Right forelimb (tissue), 1 donor: ENCODE data around the gene PGPEP1.
"Not testable (repeated sequence)": the region's sequence is repeated elsewhere in the genome, so short reads cannot be mapped to it uniquely, and the experiment has no call there.

Source experiments
- DNase-seq: peaks from one replicate; pipeline ENCODE4 v3.0.0-alpha.2; 2018

Gene PGPEP1

DNA sequence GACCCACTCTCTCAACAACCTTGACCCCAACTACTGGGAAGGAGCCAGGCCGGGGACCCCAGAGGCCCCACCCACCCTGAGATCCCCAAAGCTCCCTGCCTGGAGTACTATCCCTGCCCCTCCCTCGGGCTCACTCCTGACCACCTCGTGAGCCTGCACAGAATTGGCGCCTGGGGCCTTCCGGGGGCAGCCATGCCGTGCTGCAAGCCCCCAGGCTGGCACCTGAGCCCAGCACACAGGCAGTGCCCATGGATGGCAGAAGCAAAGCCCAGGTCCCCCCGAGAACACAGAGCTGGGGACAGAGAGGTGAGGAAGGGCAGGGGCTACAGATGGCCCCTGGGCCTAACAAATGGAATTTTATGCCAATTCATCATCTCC, 31.5 kb upstream of the PGPEP1 start:
- DNase-seq = no peak

DNA sequence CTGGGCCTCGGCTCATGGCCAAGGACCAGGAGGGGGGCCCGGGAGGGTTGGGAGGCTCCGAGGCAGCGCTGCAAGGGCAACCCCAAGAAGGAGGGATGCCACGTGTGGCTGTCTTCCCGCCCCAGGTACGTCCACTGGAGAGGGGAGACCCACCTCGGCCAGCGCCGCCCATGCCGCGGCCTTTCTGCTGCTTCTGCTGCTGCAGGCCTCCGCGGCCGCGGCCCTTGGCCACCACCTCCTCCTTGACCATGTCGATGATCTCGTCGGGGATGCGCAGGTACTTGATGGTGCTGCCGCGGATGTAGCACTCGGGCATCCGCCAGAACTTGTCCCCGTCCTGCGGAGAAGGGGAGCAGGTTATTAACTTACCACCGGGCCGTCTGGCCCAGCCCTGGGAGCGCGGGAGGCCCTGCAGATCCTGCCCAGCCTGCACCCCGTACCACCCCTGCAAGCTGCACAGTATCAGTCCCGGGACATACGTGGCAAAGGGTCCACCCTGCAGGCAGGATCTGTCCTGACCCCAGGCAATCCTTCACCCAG, 30.8 kb upstream of the PGPEP1 start:
- DNase-seq = no peak

DNA sequence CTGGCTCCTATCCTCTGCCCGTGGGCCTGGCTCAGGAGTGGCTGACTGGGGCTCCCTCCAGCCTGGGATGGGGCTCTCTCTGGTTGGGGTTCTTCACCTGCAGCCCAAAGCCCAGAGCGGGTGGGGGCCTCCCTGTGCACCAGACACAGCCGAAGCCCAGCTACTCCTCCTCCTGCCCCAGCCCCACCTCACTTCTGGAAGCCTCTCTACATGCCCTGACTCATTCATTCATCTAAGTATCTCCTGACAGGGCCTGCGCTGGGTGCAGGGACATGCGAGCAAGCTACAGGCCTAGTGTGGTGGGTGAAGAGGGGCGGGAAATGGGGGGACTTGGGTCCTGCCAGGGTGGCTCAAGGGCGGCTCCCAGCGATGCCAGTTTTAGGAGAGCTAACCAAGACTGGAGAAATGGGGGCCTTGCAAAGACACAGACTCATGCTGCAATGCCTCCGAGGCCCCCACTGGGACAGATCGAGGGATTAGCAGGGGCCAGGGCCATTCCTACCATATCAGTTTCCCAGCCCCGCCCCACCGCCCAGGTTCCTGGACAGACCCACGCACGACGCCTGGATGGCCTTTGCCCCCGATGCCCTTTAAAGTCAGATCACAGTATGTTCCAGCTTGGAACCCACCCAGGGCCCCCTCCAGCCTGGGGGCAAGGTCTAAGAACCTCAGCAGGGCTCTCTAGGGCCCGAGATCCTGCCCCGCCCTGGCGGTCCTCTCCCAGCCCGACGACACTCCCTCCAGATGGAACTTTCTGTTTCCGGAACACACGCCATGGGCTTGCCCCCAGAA, 30.1 kb upstream of the PGPEP1 start:
- no peak for DNase-seq

DNA sequence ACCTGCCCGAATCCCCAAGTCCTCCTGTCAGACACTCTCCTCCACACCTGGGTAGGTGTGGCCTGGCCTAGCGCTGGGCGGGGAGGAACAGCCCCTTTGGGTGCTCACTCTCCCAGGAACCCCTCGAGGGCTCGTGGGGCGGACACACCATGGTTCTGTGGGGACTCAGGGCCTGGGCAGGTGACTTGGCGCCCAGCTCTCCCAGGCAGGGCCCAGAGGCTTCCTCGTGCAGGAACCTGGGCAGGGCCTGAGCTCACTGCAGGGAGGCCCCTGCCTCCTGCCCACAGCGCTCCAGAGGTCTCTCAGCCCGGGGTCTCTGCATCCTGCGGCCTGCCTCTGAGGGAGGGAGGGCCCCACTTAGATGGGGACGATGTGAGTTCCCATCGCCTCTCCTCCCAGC, 29.4 kb upstream of the PGPEP1 start:
- no peak for DNase-seq

DNA sequence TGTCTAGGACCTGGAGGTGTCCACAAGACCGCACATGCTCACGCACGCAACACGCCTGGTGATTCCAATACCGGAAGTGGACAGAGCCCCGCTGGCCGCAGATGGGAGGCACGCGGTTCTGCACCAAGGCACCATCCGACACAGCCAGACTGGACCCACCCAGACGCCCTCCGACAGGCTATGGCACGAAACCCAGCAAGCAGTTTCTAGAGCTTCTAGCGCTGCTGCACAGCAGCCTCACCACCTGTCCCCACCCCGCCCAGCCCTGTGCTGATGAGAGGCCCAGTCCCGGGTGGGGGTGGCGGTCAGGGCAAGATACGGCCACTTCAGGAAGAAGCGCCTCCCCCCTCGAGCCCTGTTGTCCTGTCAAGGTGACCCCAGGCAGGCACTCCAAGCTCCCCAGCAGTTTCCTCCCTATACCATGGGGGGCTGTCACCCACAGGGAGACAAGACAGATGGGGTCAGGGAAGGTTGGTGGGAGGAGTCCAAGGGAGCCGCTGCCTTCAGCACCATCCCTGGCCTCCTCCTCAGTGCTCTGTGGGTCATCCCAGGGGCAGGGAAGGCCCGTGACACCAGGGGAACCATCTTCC, 28.8 kb upstream of the PGPEP1 start:
- DNase-seq = no peak

DNA sequence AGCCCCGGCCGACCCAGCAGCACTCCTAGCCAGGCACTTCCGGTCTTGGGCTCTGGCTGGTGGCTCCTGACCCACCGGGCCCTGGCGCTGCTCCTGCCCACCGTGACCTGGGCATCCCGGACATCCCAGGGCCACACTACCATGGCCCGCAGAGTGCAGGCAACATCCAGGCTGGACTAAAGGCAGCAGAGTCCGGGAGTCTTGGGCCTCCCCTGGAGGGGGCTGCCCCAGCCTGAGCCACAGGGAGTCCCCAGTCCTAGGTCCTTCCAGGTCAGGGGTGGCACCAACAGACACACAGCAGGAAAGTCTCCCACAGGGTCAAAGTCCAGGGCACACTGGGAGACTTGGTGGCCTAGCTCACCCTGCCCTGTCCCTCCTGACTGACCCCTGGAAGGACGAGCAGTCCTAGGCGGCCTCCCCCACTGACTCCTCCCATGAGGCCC, 28.3 kb upstream of the PGPEP1 start:
- no peak for DNase-seq

DNA sequence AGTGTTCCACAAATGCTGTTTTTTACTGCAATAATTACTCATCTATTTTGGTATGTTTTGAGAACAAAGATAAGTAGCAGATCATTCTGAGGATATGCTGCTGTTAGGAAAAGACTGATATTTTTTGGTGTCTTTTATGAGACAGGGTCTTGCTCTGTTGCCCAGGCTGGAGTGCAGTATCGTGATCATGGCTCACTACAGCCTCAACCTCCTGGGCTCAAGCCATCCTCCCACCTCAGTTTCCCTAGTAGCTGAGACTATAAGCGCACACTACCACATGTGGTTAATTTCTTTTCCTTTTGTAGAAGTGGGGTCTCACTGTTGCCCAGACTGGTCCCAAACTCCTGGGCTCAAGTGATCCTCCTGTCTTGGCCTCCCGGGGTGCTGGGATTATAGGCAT, 27.0 kb upstream of the PGPEP1 start:
- no peak for DNase-seq

DNA sequence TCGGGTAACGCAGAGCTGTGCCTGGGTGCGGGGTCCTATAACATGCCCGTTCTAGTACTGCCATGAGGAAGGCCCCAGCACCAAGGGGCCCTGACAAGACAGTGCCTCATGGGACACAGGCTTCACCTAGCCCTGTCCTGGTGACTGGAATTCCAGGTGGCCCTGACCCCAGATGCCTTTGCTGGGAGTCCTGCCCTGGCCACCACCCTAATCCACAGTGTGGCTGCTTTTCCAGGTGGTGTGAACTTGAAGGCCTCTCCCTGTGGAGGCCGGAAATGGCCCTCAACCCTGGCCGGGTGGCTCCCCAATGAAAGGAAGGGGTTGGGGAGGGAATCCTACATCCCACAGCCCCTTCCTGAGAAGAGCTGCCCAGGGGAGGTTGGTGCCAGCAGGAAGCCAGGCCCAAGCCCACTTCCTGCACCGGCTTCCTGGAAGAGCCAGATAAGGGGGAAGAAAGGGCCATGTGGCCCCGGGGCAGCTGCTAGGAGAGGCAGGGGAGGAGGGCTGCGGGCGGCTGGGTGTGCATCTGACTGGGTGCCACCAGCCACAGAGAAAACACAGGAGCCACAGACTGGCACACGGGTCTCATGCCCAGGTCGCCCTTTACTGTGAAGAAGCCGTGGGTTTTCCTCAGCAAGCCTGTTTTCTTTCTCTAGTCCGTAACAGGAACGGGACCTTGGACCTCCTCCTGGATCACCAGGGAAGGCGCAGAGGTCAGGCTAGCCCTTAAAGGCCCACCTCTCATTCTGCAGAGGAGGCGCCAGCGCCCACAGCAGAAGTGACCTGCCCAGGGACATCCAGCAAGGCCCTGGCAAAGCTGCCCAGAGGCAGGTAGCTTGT, 22.2 kb upstream of the PGPEP1 start:
- DNase-seq = no peak

DNA sequence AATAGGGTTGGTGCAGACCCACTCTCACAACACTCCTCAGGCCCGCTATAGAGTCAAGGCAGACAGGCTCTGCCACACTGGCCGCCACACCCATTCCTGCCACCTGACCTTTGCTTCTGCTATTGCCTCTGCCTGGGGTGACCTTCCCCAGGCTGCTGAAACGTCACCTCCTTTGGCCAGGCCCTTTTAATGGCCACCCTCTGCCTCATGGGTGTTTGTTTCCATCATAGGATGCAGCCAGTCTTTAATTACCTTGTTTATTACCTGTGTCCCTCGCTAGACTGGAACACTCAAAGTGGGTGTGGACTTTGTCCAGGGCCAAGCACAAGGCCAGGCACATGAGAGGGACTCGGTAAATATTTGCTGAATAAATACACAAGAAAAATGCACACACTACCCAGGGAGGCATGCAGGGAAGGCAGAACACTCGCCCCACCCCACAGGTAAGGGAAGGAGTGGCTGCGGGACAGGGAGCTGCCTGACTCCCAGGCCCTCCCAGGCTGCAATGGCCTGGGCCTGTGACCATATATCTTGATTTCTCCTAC, 20.7 kb upstream of the PGPEP1 start:
- DNase-seq = no peak

DNA sequence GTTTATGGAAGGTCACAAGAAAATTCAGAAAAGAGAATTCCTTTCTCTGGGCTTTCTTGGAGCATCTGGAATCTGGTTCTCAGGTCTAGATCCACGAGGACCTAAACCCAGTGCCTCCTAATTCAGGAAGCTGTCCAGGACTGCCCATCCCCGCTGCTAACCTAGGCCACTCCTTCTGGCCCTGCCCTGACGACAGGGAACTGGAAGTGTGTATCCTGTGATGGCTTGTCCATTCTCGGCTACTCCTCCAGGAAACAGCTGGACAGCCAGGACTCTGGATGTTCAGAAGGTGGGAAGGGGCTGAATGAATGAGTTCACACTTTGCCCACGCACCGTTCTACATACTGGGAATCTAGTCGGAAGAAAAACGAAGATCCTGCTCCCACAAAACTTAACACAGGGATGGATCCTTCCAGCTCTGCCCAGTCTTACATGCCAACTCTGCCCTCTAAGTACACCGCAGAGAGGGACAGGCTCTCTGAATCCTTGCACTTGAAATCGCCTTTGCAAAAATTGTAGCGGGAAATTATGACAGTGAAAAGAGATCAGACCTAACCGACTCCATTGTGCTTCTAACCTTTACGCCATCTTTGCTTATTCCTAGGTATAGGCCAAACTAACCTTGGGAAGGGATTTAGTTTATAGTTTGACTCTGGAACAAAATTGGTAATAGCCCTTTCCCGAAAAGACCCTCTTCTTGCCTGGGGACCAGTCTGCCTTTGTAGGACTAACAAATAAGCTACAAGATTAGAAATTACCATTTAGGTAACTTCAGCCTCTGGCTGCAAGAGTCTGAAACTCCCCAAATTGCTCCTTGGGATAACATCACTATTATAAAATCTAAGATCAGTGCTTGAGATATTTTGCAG, 19.3 kb upstream of the PGPEP1 start:
- no peak for DNase-seq

DNA sequence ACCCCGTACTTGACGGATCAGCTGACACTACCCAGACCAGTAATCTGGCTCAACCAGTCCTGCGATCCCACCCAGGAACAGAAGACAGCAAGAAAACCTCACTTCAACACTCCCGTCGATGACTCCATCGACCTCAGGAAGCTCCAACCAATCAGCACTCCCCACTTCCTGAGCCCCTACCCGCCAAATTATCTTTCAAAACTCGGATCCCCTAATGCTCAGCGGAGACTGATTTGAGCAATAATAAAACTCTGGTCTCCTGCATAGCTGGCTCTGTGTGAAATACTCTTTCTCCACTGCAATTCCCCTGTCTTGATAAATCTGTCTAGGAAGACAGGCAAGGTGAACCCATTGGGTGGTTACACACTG, 18.7 kb upstream of the PGPEP1 start:
- DNase-seq = no peak

DNA sequence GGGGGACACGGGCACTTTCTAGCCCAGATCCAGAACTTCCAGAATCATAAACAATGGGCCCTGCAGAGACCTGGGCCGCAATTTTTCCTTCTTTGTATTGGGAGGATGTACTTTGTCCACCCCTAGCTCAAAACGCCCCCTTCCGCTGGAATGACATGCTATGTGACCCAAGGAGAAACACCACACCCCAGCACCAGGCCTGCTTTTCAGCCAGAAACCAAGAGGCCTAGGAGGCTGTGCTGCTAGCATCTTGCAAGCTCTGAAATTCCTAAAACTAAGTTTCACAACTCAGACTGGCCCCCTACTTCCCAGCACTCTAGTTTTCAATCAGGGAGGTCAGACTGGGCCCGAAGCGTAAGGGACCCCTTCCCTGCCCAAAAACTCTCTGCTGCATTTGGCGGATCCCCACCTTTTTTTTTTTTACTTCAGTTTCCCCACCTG, 18.1 kb upstream of the PGPEP1 start:
- no peak for DNase-seq

DNA sequence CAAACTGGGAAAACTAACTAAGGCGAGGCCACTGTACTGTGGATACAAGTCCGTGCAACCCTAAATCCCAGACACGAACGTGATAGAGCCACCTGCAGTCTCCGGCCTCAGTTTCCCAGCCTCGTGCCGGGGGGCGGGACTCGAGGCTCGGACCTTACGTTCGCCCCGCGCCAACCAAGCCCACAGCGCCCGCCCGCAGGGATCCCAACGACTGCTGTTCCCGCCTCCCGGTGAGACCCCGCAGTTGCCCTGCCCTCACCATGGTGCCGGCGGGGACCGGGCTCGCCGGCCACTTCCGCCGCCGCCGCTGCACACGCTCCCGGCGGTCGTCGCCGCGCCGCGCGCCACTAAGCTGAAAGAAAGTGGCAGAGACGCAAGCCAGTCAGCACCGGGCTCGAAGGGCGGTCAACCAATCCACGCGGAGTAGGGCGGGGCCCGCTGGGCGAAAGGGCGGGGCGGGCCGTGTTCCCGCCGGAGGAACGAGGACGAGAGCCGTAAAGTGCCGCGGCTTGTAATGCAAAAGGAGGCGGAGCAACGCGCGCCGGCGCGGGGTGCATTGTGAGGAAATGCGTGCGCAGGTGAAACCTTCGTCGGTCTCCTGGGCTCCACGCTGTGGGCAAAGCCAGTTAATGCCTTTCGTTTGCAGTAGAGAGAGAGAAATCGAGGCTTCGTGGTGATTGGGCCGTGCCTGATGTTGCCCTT, 17.5 kb upstream of the PGPEP1 start, which contains the start of gene LSM4:
TSS of gene LSM4 (minus strand) at position 318 of the 702 bp plus-strand sequence. CDS start at position 262, 56 bp downstream.
- peak; percentile 99 for DNase-seq

DNA sequence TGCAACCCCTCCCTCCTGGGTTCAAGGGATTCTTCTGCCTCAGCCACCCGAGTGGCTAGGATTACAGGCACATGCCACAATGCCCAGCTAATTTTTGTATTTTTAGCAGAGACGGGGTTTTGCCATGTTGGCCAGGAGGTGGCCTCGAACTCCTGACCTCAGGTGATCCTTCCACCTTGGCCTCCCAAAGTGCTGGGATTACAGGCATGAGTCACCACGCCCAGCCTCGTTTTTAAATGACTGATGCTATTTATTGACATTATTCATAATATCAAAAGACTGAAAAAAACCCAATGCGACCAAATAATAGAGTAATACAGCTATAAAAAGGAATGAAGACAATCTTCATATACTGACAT, 16.0 kb upstream of the PGPEP1 start:
- not testable (repeated sequence) for DNase-seq

DNA sequence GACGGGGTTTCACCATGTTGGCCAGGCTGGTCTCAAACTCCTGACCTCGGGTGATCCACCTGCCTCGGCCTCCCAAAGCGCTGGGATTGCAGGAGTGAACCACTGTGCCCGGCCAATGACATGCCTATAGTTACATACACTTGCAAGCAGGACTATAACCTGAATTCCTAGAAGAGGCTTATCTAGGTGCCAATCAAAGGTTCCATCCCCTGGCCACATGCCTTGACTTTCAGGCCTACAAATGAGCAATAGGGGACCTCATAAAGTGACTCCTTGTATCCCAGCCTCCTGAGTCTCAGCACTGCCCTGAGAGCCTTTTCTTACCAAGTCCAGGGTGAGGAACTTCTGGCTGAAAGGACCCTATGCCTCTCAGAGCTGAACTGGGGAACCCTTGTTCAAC, 13.6 kb upstream of the PGPEP1 start:
- no peak for DNase-seq

DNA sequence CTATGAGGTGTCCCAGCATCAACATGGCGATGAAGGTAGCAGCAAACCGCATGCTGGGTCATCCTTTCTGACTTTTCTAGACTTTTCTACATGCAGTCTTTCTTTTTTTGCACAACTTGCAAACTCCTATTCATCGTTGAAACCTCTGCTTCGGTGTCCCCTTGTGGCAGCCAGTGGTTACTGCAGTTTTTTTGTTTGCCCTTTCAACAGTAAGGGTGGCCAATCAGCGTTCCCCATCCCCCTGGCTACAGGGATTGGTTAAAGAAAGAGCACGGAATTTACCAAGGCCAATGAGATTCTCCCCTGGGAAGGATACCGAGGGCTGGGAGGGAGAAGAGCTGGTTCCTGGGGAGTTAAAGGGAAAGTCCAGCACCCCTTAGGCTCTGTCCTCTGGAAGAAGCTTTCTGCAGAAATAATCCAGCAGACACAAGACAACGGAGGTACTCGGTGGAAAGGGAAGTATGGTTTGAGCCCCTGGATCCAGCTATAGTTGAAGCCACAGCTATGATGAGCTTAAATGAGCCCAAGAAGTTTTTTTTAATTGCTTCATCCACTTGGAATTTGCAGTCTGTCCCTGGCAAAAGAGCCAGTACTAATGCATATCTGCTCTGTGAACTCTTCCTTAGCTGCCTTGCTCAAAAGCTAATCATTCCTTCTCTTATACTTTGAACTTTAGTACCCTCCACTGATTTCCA, 11.9 kb upstream of the PGPEP1 start:
- DNase-seq = peak; percentile 88

DNA sequence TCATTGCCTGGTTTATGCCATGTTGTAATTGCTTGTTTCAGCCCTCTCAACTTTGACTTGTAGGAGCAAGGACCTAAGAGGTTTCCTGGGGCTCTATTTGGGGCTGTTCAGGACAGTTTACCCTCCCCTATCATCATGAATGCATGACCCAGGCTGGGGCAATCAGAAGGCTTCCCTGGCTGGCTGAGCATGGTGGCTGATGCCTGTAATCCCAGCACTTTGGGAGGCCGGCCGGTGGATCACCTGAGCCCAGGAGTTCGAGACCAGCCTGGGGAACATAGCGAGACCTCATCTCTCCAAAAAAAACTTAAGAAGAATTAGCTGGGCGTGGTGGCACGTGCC, 11.4 kb upstream of the PGPEP1 start:
- no peak for DNase-seq

DNA sequence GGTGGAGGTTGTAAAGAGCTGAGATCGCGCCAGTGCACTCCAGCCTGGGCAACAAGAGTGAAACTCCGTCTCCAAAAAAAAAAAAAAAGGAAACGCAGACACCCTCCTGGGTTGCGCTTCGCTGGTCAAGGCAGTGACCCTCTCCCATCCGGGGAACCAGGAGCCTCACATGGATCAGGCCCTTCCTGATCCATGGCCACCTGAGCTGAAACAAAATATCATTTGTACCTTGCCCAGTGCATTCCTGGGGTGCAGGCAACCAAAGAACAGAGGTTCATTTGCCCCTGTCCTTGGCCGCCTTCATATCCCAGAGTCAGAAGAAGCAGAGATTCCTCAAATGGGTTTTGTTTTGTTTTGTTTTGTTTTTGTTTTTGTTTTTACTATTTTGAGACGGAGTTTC, 9.5 kb upstream of the PGPEP1 start:
- DNase-seq = no peak

DNA sequence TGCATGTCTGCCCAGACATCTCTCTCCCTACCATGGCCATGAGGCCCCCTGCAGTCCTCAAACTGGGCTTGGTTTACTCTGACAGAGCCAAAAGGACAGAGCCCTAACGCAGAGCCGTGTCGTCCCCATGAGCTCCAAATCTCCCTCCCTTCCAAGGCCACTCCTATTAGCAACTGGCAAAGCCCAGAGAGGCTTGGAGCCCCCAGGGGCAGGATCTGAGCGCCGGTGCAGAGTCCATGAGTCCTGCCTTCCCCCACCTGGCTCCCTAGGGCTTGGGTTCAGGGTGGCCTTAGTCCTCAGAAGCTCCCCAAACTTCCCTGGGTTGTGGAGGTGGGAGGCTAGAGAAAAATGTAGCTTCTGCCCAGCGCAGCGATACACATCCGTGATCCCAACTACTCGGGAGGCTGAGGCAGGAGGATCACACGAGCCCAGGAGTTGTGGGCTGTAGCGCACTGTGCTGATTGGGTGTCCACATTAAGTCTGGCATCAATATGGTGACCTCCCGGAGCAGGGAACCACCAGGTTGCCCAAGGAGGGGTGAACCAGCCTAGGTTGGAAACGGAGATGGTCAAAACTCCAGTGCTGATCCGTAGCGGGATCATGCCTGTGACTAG, 7.4 kb upstream of the PGPEP1 start:
- DNase-seq = no peak

DNA sequence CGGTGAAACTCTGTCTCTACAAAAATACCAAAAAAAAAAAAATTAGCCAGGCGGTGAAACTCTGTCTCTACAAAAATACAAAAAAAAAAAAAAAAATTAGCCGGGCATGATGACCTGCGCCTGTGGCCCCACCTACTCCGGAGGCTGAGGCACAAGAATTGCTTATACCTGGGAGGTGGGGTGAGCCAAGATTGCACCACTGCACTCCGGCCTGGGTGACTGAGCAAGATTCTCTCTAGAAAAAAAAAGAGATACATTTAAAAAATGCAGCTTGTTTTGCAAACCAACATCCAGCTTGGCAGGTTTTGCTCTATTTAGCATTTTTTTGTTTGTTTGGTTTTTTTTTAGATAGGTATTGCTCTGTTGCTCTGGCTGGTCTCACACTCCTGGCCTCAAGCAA, 6.7 kb upstream of the PGPEP1 start:
- no peak for DNase-seq

DNA sequence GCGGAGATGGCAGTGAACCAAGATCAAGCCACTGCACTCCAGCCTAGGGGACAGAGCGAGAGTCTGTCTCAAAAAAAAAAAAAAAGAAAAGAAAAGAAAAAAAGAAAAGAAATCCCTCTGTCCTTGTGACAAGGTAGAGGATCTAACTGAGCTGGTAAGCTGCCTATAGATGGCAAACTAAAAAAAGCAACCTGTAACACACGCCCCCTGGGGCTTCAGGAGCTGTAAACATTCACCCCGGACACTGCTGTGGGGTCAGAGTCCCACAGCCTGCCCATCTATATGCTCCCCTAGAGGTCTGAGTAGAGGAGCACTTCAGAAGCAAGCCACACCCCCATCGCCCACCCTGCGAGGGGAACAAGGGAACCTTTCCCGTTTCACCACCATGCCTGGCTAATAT, 4.3 kb upstream of the PGPEP1 start:
- DNase-seq = no peak
